GM12875 (cell line): ENCODE measurements around the gene STAP2.

Source experiments
- H3K4me3 ChIP-seq: one replicate; pipeline ENCODE4 v1.5.1; 2011; ENCODE audit warnings: low read depth, low read length, control low read depth
- TF ChIP-seq, protein P1 (sequence below): IDR thresholded peaks from 2 replicates; pipeline ENCODE4 v1.5.1; 2011; ENCODE audit warnings: low read depth, mild to moderate bottlenecking, control low read depth, inconsistent platforms, low read length, moderate library complexity, borderline replicate concordance; ENCODE audit not compliant: insufficient read depth

The STAP2 gene

DNA sequence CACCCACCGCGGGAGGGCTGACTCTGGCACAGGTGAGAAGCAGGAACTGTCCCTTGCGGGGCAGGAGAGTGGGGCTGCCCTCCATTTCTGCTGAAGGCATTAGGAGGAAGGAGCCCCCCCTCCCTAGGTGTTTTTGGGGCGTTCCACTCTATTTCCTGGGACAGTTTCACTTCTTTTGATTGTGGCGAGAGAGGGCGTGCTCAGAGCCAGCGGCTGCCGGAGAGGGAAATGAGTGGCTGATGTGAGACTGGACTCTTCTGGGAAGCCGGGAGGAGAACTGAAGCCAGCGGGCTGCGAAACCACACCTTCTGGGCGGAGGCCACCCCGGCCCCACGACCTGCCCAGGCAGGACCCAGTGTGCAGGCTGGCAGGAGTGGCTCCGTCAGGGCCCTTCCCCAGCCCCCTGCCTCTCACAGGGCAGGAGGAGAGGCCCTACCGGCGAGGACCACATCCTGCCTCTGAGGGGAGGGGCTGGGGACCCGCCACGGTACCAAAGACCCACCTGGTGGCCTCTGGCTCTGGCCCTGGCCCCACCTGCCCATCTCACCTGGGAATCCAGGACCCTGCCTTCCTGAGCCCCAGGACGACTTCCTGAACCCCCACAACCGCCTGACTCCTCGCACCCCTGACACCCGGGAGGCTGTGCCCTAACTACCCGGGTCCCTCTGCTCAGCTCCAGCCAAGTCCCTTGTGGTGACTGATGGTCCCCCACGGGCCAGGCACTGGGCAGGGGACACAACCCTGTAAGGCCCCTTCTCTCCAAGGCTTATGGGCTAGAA is 30.7 kb upstream of the STAP2 start:
- TF ChIP-seq, protein P1, sequence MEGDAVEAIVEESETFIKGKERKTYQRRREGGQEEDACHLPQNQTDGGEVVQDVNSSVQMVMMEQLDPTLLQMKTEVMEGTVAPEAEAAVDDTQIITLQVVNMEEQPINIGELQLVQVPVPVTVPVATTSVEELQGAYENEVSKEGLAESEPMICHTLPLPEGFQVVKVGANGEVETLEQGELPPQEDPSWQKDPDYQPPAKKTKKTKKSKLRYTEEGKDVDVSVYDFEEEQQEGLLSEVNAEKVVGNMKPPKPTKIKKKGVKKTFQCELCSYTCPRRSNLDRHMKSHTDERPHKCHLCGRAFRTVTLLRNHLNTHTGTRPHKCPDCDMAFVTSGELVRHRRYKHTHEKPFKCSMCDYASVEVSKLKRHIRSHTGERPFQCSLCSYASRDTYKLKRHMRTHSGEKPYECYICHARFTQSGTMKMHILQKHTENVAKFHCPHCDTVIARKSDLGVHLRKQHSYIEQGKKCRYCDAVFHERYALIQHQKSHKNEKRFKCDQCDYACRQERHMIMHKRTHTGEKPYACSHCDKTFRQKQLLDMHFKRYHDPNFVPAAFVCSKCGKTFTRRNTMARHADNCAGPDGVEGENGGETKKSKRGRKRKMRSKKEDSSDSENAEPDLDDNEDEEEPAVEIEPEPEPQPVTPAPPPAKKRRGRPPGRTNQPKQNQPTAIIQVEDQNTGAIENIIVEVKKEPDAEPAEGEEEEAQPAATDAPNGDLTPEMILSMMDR, result no peak
- H3K4me3 ChIP-seq, result peak overlapping the region; percentile 46

GRCh38 chr19:4368128-4368820 is 29.6 kb upstream of the STAP2 start:
- H3K4me3 ChIP-seq, result no peak overlapping the region
- TF ChIP-seq, protein P1, result no peak

DNA sequence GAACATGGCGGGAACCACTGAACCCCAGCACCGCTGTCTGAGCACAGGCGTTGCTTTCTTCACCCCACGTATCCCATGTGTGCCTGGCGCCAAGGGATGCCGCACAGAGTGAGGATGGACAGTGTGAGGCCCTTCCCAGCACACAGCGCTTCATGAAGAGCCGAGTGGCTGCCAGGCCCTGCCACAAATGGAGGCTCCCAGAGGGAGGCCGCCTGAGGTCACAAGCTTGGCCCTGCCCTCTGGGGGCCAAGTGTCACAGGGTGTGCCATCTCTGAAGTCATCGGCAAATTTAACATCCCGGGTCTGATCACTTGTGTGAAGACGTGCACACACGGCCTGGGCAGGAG is 29.1 kb upstream of the STAP2 start:
- H3K4me3 ChIP-seq, result no peak overlapping the region
- TF ChIP-seq, protein P1, result no peak

- TF ChIP-seq, protein P1, result no peak
- no peak overlapping the region for H3K4me3 ChIP-seq
These were observed 28.7 kb upstream of the STAP2 start for GRCh38 chr19:4367336-4367723.

DNA sequence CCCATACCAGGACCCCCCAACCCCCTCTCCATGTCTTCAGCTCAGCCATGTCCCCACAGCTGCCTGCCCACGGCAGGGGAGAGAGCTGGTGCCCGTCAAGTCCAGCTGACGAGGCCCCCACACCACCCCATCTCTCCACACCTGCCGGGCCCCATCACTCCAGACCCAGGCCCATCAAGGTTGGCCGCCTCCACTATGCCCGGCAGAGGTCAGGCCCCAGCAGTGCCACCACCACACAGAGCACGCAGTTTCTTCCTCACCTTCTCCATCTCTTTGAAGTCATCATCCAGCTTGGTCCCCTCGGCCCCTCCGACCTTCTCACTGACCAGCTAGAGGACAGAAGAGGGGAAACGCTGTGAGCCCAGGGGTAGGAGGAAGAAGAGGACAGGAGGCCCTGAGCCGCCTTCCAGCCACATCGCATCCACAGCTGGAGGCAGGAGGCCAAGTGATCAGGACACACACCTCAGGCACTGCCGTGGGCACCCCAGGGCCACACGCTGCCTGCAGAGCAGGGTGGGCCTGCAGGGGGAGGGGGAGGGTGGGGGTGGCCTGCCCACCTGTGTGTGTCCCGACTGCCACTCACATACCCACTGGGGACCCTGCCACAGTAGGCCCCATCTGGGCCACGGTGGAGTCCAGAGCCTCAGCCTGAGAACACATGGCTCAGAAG is 28.2 kb upstream of the STAP2 start:
- TF ChIP-seq, protein P1, result no peak
- no peak overlapping the region for H3K4me3 ChIP-seq

GRCh38 chr19:4365791-4366665 is 27.4 kb upstream of the STAP2 start:
- no peak overlapping the region for H3K4me3 ChIP-seq
- TF ChIP-seq, protein P1, result no peak
